ENCODE measurements around the gene HEY2.

HEY2 gene

GRCh38 chr6:125745281-125746018 is 4.0 kb upstream of the HEY2 start:
- DNase-seq (ENCODE audit: low spot score): no peak

- DNase-seq (ENCODE audit: low spot score): no peak
Observed at GRCh38 chr6:125746019-125746414, 3.4 kb upstream of the HEY2 start.

GRCh38 chr6:125746731-125747588 is 2.5 kb upstream of the HEY2 start:
- peak; percentile 86 for DNase-seq (ENCODE audit: low spot score)

- DNase-seq (ENCODE audit: low spot score): no peak
Observed at GRCh38 chr6:125747589-125748405, 1.6 kb upstream of the HEY2 start.

GRCh38 chr6:125748406-125749172 is 843 bp upstream of the HEY2 start:
- no peak for DNase-seq (ENCODE audit: low spot score)

GRCh38 chr6:125749865-125750691 is 646 bp downstream of the HEY2 start:
- DNase-seq (ENCODE audit: low spot score): no peak

GRCh38 chr6:125750692-125751333 is 1.4 kb downstream of the HEY2 start:
- no peak for DNase-seq (ENCODE audit: low spot score)

GRCh38 chr6:125751334-125751916 is 2.0 kb downstream of the HEY2 start:
- no peak for DNase-seq (ENCODE audit: low spot score)

- DNase-seq (ENCODE audit: low spot score): no peak
Observed at GRCh38 chr6:125752773-125753172, 3.3 kb downstream of the HEY2 start.

GRCh38 chr6:125753218-125753936 is 3.9 kb downstream of the HEY2 start:
- no peak for DNase-seq (ENCODE audit: low spot score)

- no peak for DNase-seq (ENCODE audit: low spot score)
Observed at GRCh38 chr6:125753937-125754259, 4.5 kb downstream of the HEY2 start.

GRCh38 chr6:125754566-125754965 is 5.1 kb downstream of the HEY2 start:
- DNase-seq (ENCODE audit: low spot score): no peak

GRCh38 chr6:125759184-125759902 is 9.9 kb downstream of the HEY2 start:
- no peak for DNase-seq (ENCODE audit: low spot score)

GRCh38 chr6:125759959-125760457 is 10.6 kb downstream of the HEY2 start:
- no peak for DNase-seq (ENCODE audit: low spot score)

GRCh38 chr6:125764121-125764671 is 14.8 kb downstream of the HEY2 start:
- DNase-seq (ENCODE audit: low spot score): no peak

- DNase-seq (ENCODE audit: low spot score): peak; percentile 58
Observed at GRCh38 chr6:125765944-125766343, 16.5 kb downstream of the HEY2 start.

- DNase-seq (ENCODE audit: low spot score): no peak
Observed at GRCh38 chr6:125766641-125767040, 17.2 kb downstream of the HEY2 start.

GRCh38 chr6:125769147-125769783 is 19.8 kb downstream of the HEY2 start:
- DNase-seq (ENCODE audit: low spot score): no peak
